GM23338 (cell line): ENCODE results near the gene PIK3R5.

Experiments used
- CTCF ChIP-seq, 2 experiments: fragments of 200-600 bp in 1 of 2; sonication (generic) in 1 of 2; conservative IDR thresholded peaks; 2 replicates each; pipeline versions ENCODE4 v1.5.1 to v1.6.1; 2016 to 2017; ENCODE audit warnings: antibody characterized with exemption in 2 of 2, low read depth in 2 of 2, mild to moderate bottlenecking in 2 of 2, moderate library complexity in 1 of 2
- EZH2phosphoT487 ChIP-seq: fragments of 200-600 bp; sonication (generic); IDR thresholded peaks from one replicate; pipeline ENCODE4 v1.8.1; 2018; ENCODE audit warnings: antibody characterized with exemption; ENCODE audit not compliant: unreplicated experiment
- REST ChIP-seq: IDR thresholded peaks from one replicate; pipeline ENCODE4 v1.6.1; 2018; ENCODE audit warnings: antibody characterized with exemption; ENCODE audit not compliant: unreplicated experiment

GRCh38 chr17:8916466-8916865 lies 49.0 kb downstream of the PIK3R5 start:
- TF ChIP-seq REST: no peak
- no peak for TF ChIP-seq EZH2phosphoT487
- TF ChIP-seq CTCF (conservative IDR thresholded peaks at IDR 0.05; ENCODE audit: low read depth in 2 of 2): no peak
